Panc1 (cell line): Measurements from ENCODE around the gene TRIM41. TPM values are rescaled to one million over a fixed set of nuclear protein-coding genes. Genes with fewer than 3 reads are reported as not detected.

ENCODE experiments used
- ATAC-seq: fragments of 200-7000 bp; cut with Tn5 transposase; 2 replicates; pipeline ENCODE4 v1.9.1; 2020; ENCODE audit warnings: mild to moderate bottlenecking, moderate library complexity
- BruUV-seq: library from RNA; stranded (reverse); fragments of 400-500 nt; replicated peaks from 2 replicates; lab custom pipeline; 2021; lab: Mats Ljungman, UMichigan
- CTCF ChIA-PET: fragments of 300-600 bp; sonication (Branson Sonifier 250); formaldehyde crosslinking; loops from one replicate; lab custom pipeline; 2022; ENCODE audit warnings: antibody characterized with exemption; lab: Charles Lee
- POLR2A ChIA-PET: fragments of 300-600 bp; sonication (Branson Sonifier 250); formaldehyde crosslinking; loops from one replicate; lab custom pipeline; 2022; ENCODE audit warnings: antibody characterized with exemption; lab: Charles Lee
- DNase-seq: peaks from one replicate; pipeline ENCODE4 v3.0.0-alpha.2; 2010; ENCODE audit warnings: low read depth, low spot score
- H3K27ac ChIP-seq: 2 replicates; pipeline ENCODE4 v1.5.1; 2011; ENCODE audit warnings: mild to moderate bottlenecking, low read length, inconsistent platforms
- H3K27me3 ChIP-seq: fragments of 200-500 bp; sonication (Bioruptor generic); 2 replicates; pipeline ENCODE4 v1.6.0; 2014; ENCODE audit warnings: low read length, inconsistent platforms; ENCODE audit not compliant: control insufficient read depth, insufficient read depth
- H3K36me3 ChIP-seq: fragments of 200-500 bp; sonication (Bioruptor generic); 2 replicates; pipeline ENCODE4 v1.5.1; 2014; ENCODE audit warnings: inconsistent platforms, mild to moderate bottlenecking, low read length, moderate library complexity; ENCODE audit not compliant: control insufficient read depth, insufficient read depth
- H3K4me1 ChIP-seq: 2 replicates; pipeline ENCODE4 v1.5.1; 2011; ENCODE audit warnings: inconsistent platforms, mild to moderate bottlenecking, low read length, moderate library complexity; ENCODE audit not compliant: control insufficient read depth, insufficient read depth
- H3K4me3 ChIP-seq, 2 experiments: 2 replicates each; pipeline ENCODE4 v1.5.1; 2011 to 2012; ENCODE audit warnings: low read depth in 2 of 2, low read length in 2 of 2, mild to moderate bottlenecking in 2 of 2, inconsistent platforms in 1 of 2, moderate library complexity in 1 of 2
- H3K9me3 ChIP-seq: fragments of 200-500 bp; sonication (Bioruptor generic); 2 replicates; pipeline ENCODE4 v1.5.1; 2014; ENCODE audit warnings: low read depth, mild to moderate bottlenecking, inconsistent platforms, low read length, moderate library complexity; ENCODE audit not compliant: control insufficient read depth, insufficient read depth
- CTCF ChIP-seq: fragments of 450-650 bp; IDR thresholded peaks from 2 replicates; pipeline ENCODE4 v1.5.1; 2017; ENCODE audit warnings: mild to moderate bottlenecking
- POLR2AphosphoS5 ChIP-seq: IDR thresholded peaks from 2 replicates; pipeline ENCODE4 v1.6.1; 2012; ENCODE audit warnings: mild to moderate bottlenecking, low read depth, low read length, moderate library complexity
- SIN3A ChIP-seq: IDR thresholded peaks from 2 replicates; pipeline ENCODE4 v1.6.1; 2012; ENCODE audit warnings: low read depth, mild to moderate bottlenecking, low read length, moderate library complexity, borderline replicate concordance; ENCODE audit not compliant: insufficient read depth
- TCF7L2 ChIP-seq: IDR thresholded peaks from 2 replicates; pipeline ENCODE4 v1.6.1; 2011; ENCODE audit warnings: mild to moderate bottlenecking, low read depth, low read length, inconsistent platforms
- in situ Hi-C: cut with HindIII; loops from 2 replicates; pipeline ENCODE4 v1.10.0; 2016; ENCODE audit warnings: low sequenced_read_pairs, low pct_unique_long_range_greater_than_20kb
- intact Hi-C: fragments of 100-400 bp; cut with micrococcal nuclease; formaldehyde crosslinking; loops from one replicate; pipeline ENCODE4 v1.10.0; 2022; ENCODE audit not compliant: unreplicated experiment
- total RNA-seq: library from RNA; stranded (reverse); gene quantifications from one replicate; pipeline ENCODE4 v1.2.1, GENCODE V29; 2021; ENCODE audit not compliant: unreplicated experiment
- TF ChIP-seq, protein P1 (sequence below), 2 experiments: IDR thresholded peaks; 2 replicates each; pipeline ENCODE4 v1.6.1; 2011 to 2012; ENCODE audit warnings: low read depth in 2 of 2, control low read depth in 1 of 2, low read length in 1 of 2, mild to moderate bottlenecking in 1 of 2, moderate library complexity in 1 of 2; ENCODE audit not compliant: insufficient read depth in 1 of 2

The TRIM41 gene
- total RNA-seq, 1 experiment from 2014 or later = 58.3 TPM

GRCh38 chr5:181184845-181185216, 38.2 kb upstream of the TRIM41 start:
- no peak for ATAC-seq
- intact Hi-C loops = loop anchor here (10.0 kb wide), 1 partner anchor 380 kb away; the partner anchor contains the start of gene MGAT1
- Histone ChIP-seq H3K9me3 (no peaks in the 10 kb centered on the region), H3K4me3 (peak overlapping the region; percentile 62 to 73), H3K27ac (peak overlapping the region; percentile 80), H3K36me3 (no peaks in the 10 kb centered on the region), H3K4me1 (peaks cover 12% of the 10 kb centered on the region), H3K27me3 (no peaks in the 10 kb centered on the region)
- POLR2A ChIA-PET = interaction anchor here (0.6 to 1.7 kb wide), 7 partner anchors 8 to 72 kb away, joined by 3 to 6 read pairs (median 3); partner anchors contain the start of gene TRIM7
- no peak for DNase-seq
- BruUV-seq = no TSS peak
- TF ChIP-seq CTCF (no peak), POLR2AphosphoS5 (no peak), SIN3A (no peak), TCF7L2 (no peak)
- TF ChIP-seq, protein P1, sequence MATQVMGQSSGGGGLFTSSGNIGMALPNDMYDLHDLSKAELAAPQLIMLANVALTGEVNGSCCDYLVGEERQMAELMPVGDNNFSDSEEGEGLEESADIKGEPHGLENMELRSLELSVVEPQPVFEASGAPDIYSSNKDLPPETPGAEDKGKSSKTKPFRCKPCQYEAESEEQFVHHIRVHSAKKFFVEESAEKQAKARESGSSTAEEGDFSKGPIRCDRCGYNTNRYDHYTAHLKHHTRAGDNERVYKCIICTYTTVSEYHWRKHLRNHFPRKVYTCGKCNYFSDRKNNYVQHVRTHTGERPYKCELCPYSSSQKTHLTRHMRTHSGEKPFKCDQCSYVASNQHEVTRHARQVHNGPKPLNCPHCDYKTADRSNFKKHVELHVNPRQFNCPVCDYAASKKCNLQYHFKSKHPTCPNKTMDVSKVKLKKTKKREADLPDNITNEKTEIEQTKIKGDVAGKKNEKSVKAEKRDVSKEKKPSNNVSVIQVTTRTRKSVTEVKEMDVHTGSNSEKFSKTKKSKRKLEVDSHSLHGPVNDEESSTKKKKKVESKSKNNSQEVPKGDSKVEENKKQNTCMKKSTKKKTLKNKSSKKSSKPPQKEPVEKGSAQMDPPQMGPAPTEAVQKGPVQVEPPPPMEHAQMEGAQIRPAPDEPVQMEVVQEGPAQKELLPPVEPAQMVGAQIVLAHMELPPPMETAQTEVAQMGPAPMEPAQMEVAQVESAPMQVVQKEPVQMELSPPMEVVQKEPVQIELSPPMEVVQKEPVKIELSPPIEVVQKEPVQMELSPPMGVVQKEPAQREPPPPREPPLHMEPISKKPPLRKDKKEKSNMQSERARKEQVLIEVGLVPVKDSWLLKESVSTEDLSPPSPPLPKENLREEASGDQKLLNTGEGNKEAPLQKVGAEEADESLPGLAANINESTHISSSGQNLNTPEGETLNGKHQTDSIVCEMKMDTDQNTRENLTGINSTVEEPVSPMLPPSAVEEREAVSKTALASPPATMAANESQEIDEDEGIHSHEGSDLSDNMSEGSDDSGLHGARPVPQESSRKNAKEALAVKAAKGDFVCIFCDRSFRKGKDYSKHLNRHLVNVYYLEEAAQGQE (IDR thresholded peaks at IDR 0.05; ENCODE audit: insufficient read depth in 1 of 2, low read depth in 2 of 2, low read length in 1 of 2) = no peak
- CTCF ChIA-PET = interaction anchor here (0.6 to 1.3 kb wide), 5 partner anchors 10 to 1356 kb away, joined by 3 to 16 read pairs (median 5); no protein-coding TSS in a partner anchor
- in situ Hi-C loops = no loop called here

DNA sequence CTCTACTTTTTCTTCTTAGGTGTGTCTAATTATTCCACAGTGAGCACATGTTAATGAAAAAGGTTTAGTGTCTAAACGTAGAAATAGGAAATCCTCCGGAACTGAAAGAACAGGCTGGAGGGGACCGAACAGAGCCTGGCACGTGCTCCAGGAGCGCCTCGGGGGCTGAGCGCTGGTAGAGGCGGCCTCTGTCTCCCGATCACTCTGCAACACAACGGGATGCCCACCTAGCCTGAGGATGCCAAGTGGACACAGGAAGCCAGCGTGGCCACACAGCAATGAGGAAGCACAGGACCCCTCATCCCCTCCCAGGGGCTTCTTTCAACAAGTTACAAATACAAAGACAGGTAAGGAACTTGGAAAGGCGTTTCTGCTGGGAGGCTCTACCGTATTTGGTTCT, 37.5 kb upstream of the TRIM41 start:
- in situ Hi-C loops = no loop called here
- POLR2A ChIA-PET = interaction anchor here (1.7 kb wide), 1 partner anchor 19 kb away, joined by 5 read pairs; the partner anchor contains the start of gene TRIM7
- no TSS peak for BruUV-seq
- TF ChIP-seq POLR2AphosphoS5 = no peak
- no peak for TF ChIP-seq TCF7L2
- TF ChIP-seq SIN3A = no peak
- TF ChIP-seq CTCF = no peak
- TF ChIP-seq, protein P1 (IDR thresholded peaks at IDR 0.05; ENCODE audit: insufficient read depth in 1 of 2, low read depth in 2 of 2, low read length in 1 of 2) = no peak
- no peak for DNase-seq
- ATAC-seq = no peak
- no peaks in the 10 kb centered on the region for H3K27me3 ChIP-seq
- intact Hi-C loops = loop anchor here (10.0 kb wide), 1 partner anchor 381 kb away; the partner anchor contains the start of gene MGAT1
- H3K9me3 ChIP-seq = no peaks in the 10 kb centered on the region
- peaks cover 12% of the 10 kb centered on the region for H3K4me1 ChIP-seq
- H3K36me3 ChIP-seq = no peaks in the 10 kb centered on the region
- H3K27ac ChIP-seq = peak overlapping the region; percentile 11; the same call in 1 of the 2 replicates
- no peak overlapping the region for H3K4me3 ChIP-seq
- CTCF ChIA-PET = interaction anchor here (0.6 kb wide), 3 partner anchors 46 to 1357 kb away, joined by 3 to 16 read pairs (median 6); no protein-coding TSS in a partner anchor
